HepG2 (cell line): Measurements from ENCODE around the gene TFPI. TPM values are rescaled to one million over a fixed set of nuclear protein-coding genes. Genes with fewer than 3 reads are reported as not detected.
A peak's percentile ranks its signal among the peaks of the same experiment; 100 is the strongest.

ENCODE experiments used
- ATAC-seq: fragments of 200-7000 bp; cut with Tn5 transposase; 3 replicates; pipeline ENCODE4 v1.9.1; 2020; ENCODE audit warnings: mild to moderate bottlenecking, moderate library complexity
- BruUV-seq: library from RNA; stranded (reverse); fragments of 400-500 nt; replicated peaks from 2 replicates; lab custom pipeline; 2021; lab: Mats Ljungman, UMichigan
- CTCF ChIA-PET: fragments of 300-600 bp; formaldehyde crosslinking; extraction: SDS; loops from one replicate; lab custom pipeline; 2021; ENCODE audit warnings: low total read pairs, inconsistent platforms, low intra/inter-chr PET ratio; lab: Yijun Ruan, JAX
- POLR2A ChIA-PET: fragments of 350-600 bp; sonication (Branson Sonifier 250); formaldehyde crosslinking; loops from one replicate; lab custom pipeline; 2020; ENCODE audit warnings: antibody characterized with exemption, inconsistent platforms; lab: Yijun Ruan, JAX
- DNase-seq: peaks from one replicate; pipeline ENCODE4 v3.0.0-alpha.2; 2015; ENCODE audit warnings: low spot score
- FAIRE-seq: peaks from 3 replicates; lab custom pipeline; 2011; peaks lifted over from hg19 to GRCh38; lab: Jason Lieb, UNC
- H2AFZ ChIP-seq: one replicate; pipeline ENCODE4 v1.6.1; 2011; ENCODE audit warnings: low read length, inconsistent platforms
- H3K27ac ChIP-seq: fragments of 300-600 bp; 3 replicates; pipeline ENCODE4 v1.8.0; 2011; ENCODE audit warnings: mixed run types, mild to moderate bottlenecking, mixed read lengths, low read length, inconsistent platforms; ENCODE audit not compliant: insufficient read depth; ENCODE audit errors: extremely low read length
- H3K27me3 ChIP-seq, 2 experiments: fragments of 200-600 bp in 1 of 2; 2 replicates in 1 of 2; 3 replicates in 1 of 2; pipeline versions ENCODE4 v1.6.0 to v1.8.0; 2011; ENCODE audit warnings: low read length in 2 of 2, mild to moderate bottlenecking in 2 of 2, moderate library complexity in 2 of 2, inconsistent platforms in 1 of 2; ENCODE audit not compliant: insufficient read depth in 2 of 2, control insufficient read depth in 1 of 2
- H3K36me3 ChIP-seq, 2 experiments: fragments of 200-600 bp in 1 of 2; replicated peaks in 1 of 2; 2 replicates in 1 of 2; 3 replicates in 1 of 2; pipeline versions ENCODE4 v1.5.1 to v1.8.0; 2011; ENCODE audit warnings: low read length in 2 of 2, inconsistent platforms in 1 of 2; ENCODE audit not compliant: insufficient read depth in 2 of 2, control insufficient read depth in 1 of 2
- H3K4me1 ChIP-seq: 2 replicates; pipeline ENCODE4 v1.5.1; 2012; ENCODE audit warnings: low read length, inconsistent platforms; ENCODE audit not compliant: insufficient read depth
- H3K4me2 ChIP-seq: 2 replicates; pipeline ENCODE4 v1.6.0; 2011; ENCODE audit warnings: low read depth, low read length, inconsistent platforms
- H3K4me3 ChIP-seq, 3 experiments: fragments of 200-600 bp in 1 of 3; sonication (generic), shearing (Covaris generic) in 1 of 3; replicated peaks in 1 of 3; 2 replicates each; pipeline ENCODE4 v1.5.1; 2011 to 2016; ENCODE audit warnings: low read length in 3 of 3, inconsistent platforms in 2 of 3, low read depth in 2 of 3, mild to moderate bottlenecking in 2 of 3, control low read depth in 1 of 3, mixed read lengths in 1 of 3; ENCODE audit not compliant: insufficient read depth in 1 of 3
- H3K79me2 ChIP-seq: one replicate; pipeline ENCODE4 v1.6.1; 2011; ENCODE audit warnings: low read length, inconsistent platforms; ENCODE audit not compliant: insufficient read depth
- H3K9ac ChIP-seq: 2 replicates; pipeline ENCODE4 v1.6.0; 2011; ENCODE audit warnings: mild to moderate bottlenecking, low read depth, low read length, inconsistent platforms; ENCODE audit not compliant: insufficient read depth
- H3K9me3 ChIP-seq: 2 replicates; pipeline ENCODE4 v1.5.1; 2012; ENCODE audit warnings: mild to moderate bottlenecking, low read length
- H4K20me1 ChIP-seq: 2 replicates; pipeline ENCODE4 v1.6.0; 2011; ENCODE audit warnings: inconsistent platforms, mild to moderate bottlenecking, low read length, moderate library complexity; ENCODE audit not compliant: insufficient read depth
- AGO2 ChIP-seq: fragments of 200-400 bp; formaldehyde crosslinking; optimal IDR thresholded peaks from 2 replicates; pipeline ENCODE3; 2017; ENCODE audit warnings: mild to moderate bottlenecking, low read depth, low read length, moderate library complexity
- ARID3A ChIP-seq: IDR thresholded peaks from 2 replicates; pipeline ENCODE4 v1.6.1; 2012; ENCODE audit warnings: low read depth, low read length, improper control_type of control experiment
- CREB1 ChIP-seq, 2 experiments: fragments of 450-650 bp in 1 of 2; IDR thresholded peaks; 2 replicates each; pipeline ENCODE4 v1.6.1; 2016 to 2017; ENCODE audit warnings: control low read depth in 1 of 2, mild to moderate bottlenecking in 1 of 2, missing compliant biosample characterization in 1 of 2, missing genetic modification characterization in 1 of 2
- CTCF ChIP-seq: sonication (generic); formaldehyde crosslinking; IDR thresholded peaks from 2 replicates; pipeline ENCODE4 v1.5.0; 2020; ENCODE audit warnings: mild to moderate bottlenecking, missing genetic modification reagents, moderate library complexity
- RBM22 ChIP-seq: fragments of 200-400 bp; formaldehyde crosslinking; optimal IDR thresholded peaks from 2 replicates; pipeline ENCODE3; 2017; ENCODE audit warnings: mild to moderate bottlenecking, low read length, moderate library complexity
- STAG1 ChIP-seq: sonication (generic); formaldehyde crosslinking; IDR thresholded peaks from 2 replicates; pipeline ENCODE4 v1.4.0; 2020; ENCODE audit warnings: missing genetic modification reagents
- ZFP90 ChIP-seq: sonication (generic); formaldehyde crosslinking; IDR thresholded peaks from 2 replicates; pipeline ENCODE4 v1.8.0; 2022; ENCODE audit warnings: missing genetic modification reagents, mild to moderate bottlenecking, inconsistent platforms, borderline replicate concordance
- ZNF687 ChIP-seq: sonication (generic); formaldehyde crosslinking; IDR thresholded peaks from 2 replicates; pipeline ENCODE4 v1.5.1; 2020; ENCODE audit warnings: mild to moderate bottlenecking, missing genetic modification reagents, moderate library complexity
- WGBS: methylation state at CpG from one replicate; pipeline ENCODE4 v1.1.6; 2017; ENCODE audit warnings: low lambda C conversion rate; 5-methylcytosine and 5-hydroxymethylcytosine counted together
- in situ Hi-C: cut with HindIII; loops from 2 replicates; pipeline ENCODE4 v1.10.0; 2017; ENCODE audit warnings: low pct_unique_long_range_greater_than_20kb; ENCODE audit not compliant: extremely low pct_ligation_motif_present
- intact Hi-C: fragments of 100-400 bp; cut with micrococcal nuclease; formaldehyde crosslinking; loops from one replicate; pipeline ENCODE4 v1.10.0; 2022; ENCODE audit not compliant: unreplicated experiment
- polyA plus RNA-seq, 8 experiments: library from polyadenylated mRNA; depleted of rRNA in 3 of 8; stranded (reverse) in 7 of 8; unstranded in 1 of 8; fragments of >200 nt; fragmentation: Illumina TruSeq in 4 of 8; extraction: Trizol in 4 of 8; gene quantifications; 2 replicates each; pipeline versions ENCODE4 v1.2.1 to v1.2.3, GENCODE V29; 2011 to 2016; ENCODE audit warnings: low read depth in 4 of 8, missing spikeins in 1 of 8, mixed read lengths in 1 of 8; ENCODE audit not compliant: insufficient read depth in 1 of 8
- total RNA-seq, 5 experiments: library from RNA; depleted of rRNA; stranded (reverse); fragments of >200 nt; fragmentation: Illumina TruSeq; extraction: Trizol; gene quantifications; 2 replicates each; pipeline ENCODE4 v1.2.3, GENCODE V29; 2016; ENCODE audit warnings: low read depth in 1 of 5

Gene TFPI
- total and polyA plus RNA-seq, 2 of the 13 experiments (the other 11 are each of a cell fraction or from before 2014, with no cell fraction given) = 301 to 436 TPM

- H3K9me3 ChIP-seq = 0 out of 2 replicates have a peak, but pooled peaks cover 14% of the 10 kb centered on the region
- ChIA-PET POLR2A (interaction anchor here (1.2 kb wide), 1 partner anchor 12 kb away, joined by 4 read pairs; no protein-coding TSS in a partner anchor), CTCF (interaction anchor here (0.9 to 7.2 kb wide), 3 partner anchors 79 to 345 kb away, joined by 3 to 258 read pairs (median 8); no protein-coding TSS in a partner anchor)
- no peak overlapping the region for H2AFZ ChIP-seq
- H3K4me3 ChIP-seq = no peak overlapping the region
- DNase-seq (no peak), ATAC-seq (no peak), FAIRE-seq (no peak)
- in situ Hi-C loops (no loop called here), intact Hi-C loops (no loop called here)
- 92% methylated on average over 1 of the region's 1 CpG for WGBS
- H3K79me2 ChIP-seq = peaks cover 37% of the 10 kb centered on the region
- TF ChIP-seq STAG1 (CRISPR knock-in tag) (peak; percentile 36; the same call in 1 of the 2 replicates), CREB1 (IDR thresholded peaks at IDR 0.05) (no peak), CREB1 (CRISPR knock-in tag; IDR thresholded peaks at IDR 0.05) (0 out of 2 replicates have a peak, but pooled peaks have one; percentile 19), ZNF687 (CRISPR knock-in tag) (no peak), ZFP90 (CRISPR knock-in tag) (no peak), AGO2 (peak; percentile 0), CTCF (CRISPR knock-in tag) (peak; percentile 30; the same call in 1 of the 2 replicates), RBM22 (no peak), ARID3A (peak; percentile 73)
- H3K9ac ChIP-seq = no peak overlapping the region
- H4K20me1 ChIP-seq = peaks cover 28% of the 10 kb centered on the region
- H3K4me2 ChIP-seq = no peak overlapping the region
- H3K36me3 ChIP-seq = peaks cover 28 to 71% of the 10 kb centered on the region in 2 experiments
- H3K27ac ChIP-seq = no peak overlapping the region
- no TSS peak for BruUV-seq
- H3K4me1 ChIP-seq = peaks cover 24% of the 10 kb centered on the region
- H3K27me3 ChIP-seq = no peaks in the 10 kb centered on the region
These were observed 56.3 kb downstream of the TFPI start for GRCh38 chr2:187497858-187498463.
